Measurements from ENCODE around the gene ID1.

GRCh38 chr20:31568041-31568731 lies 36.9 kb upstream of the ID1 start:
- TF ChIP-seq CTCF (IDR thresholded peaks at IDR 0.05) (no peak), POLR2A (IDR thresholded peaks at IDR 0.05) (no peak)

All from thyroid gland (tissue), 4 donors.